ENCODE results near the gene TARS1.

- no peak for TF ChIP-seq CTCF (IDR thresholded peaks at IDR 0.05)
- TF ChIP-seq NFE2L2 (conservative IDR thresholded peaks at IDR 0.05; ENCODE audit: low read length): no peak
- no peak for TF ChIP-seq BHLHE40 (IDR thresholded peaks at IDR 0.05; ENCODE audit: low read depth, low read length)
- TF ChIP-seq CBX2 (IDR thresholded peaks at IDR 0.05; ENCODE audit: borderline replicate concordance, low read depth): no peak
- no peak for TF ChIP-seq MYC (IDR thresholded peaks at IDR 0.05; ENCODE audit: borderline replicate concordance, low read length)
- TF ChIP-seq MAZ (IDR thresholded peaks at IDR 0.05; ENCODE audit: borderline replicate concordance, low read depth, low read length): no peak
- TF ChIP-seq KDM1A (IDR thresholded peaks at IDR 0.05; ENCODE audit: low read depth): no peak
- no peak for TF ChIP-seq MAX (IDR thresholded peaks at IDR 0.05)
Measured at GRCh38 chr5:33417632-33418031, 23.1 kb upstream of the TARS1 start.

Data from A549 (cell line).